MM.1S (cell line): ENCODE measurements around the gene ATP8B1.

Source experiments
- DNase-seq: peaks from one replicate; pipeline ENCODE4 v3.0.0-alpha.2; 2015
- H2AFZ ChIP-seq: fragments of 300-600 bp; sonication (generic); 2 replicates; pipeline ENCODE4 v1.6.0; 2016; ENCODE audit warnings: antibody characterized with exemption, low read length
- H3F3A ChIP-seq: fragments of 300-600 bp; sonication (generic); 2 replicates; pipeline ENCODE4 v1.6.1; 2016; ENCODE audit warnings: mild to moderate bottlenecking, antibody characterized with exemption, low read length, moderate library complexity, mixed read lengths; ENCODE audit not compliant: insufficient read depth
- H3K27ac ChIP-seq: fragments of 300-600 bp; sonication (generic); 2 replicates; pipeline ENCODE4 v1.5.1; 2016; ENCODE audit warnings: mild to moderate bottlenecking, low read length
- H3K27me3 ChIP-seq: fragments of 300-600 bp; sonication (generic); replicated peaks from 2 replicates; pipeline ENCODE4 v1.6.0; 2016; ENCODE audit warnings: low read length; ENCODE audit not compliant: insufficient read depth
- H3K36me3 ChIP-seq: fragments of 300-600 bp; sonication (generic); replicated peaks from 2 replicates; pipeline ENCODE4 v1.6.1; 2016; ENCODE audit warnings: mild to moderate bottlenecking, low read length, mixed read lengths; ENCODE audit not compliant: insufficient read depth
- H3K4me1 ChIP-seq: fragments of 300-600 bp; sonication (generic); 2 replicates; pipeline ENCODE4 v1.6.1; 2016; ENCODE audit warnings: low read length, mixed read lengths
- H3K4me2 ChIP-seq: fragments of 300-600 bp; sonication (generic); 2 replicates; pipeline ENCODE4 v1.6.0; 2016; ENCODE audit warnings: low read depth, low read length
- H3K4me3 ChIP-seq: fragments of 300-600 bp; sonication (generic); 2 replicates; pipeline ENCODE4 v1.5.1; 2016; ENCODE audit warnings: low read length, mixed read lengths
- H3K79me2 ChIP-seq: fragments of 300-600 bp; sonication (generic); 2 replicates; pipeline ENCODE4 v1.6.1; 2016; ENCODE audit warnings: mixed run types, low read length, mixed read lengths
- H3K9ac ChIP-seq: fragments of 300-600 bp; sonication (generic); 2 replicates; pipeline ENCODE4 v1.6.1; 2016; ENCODE audit warnings: low read length, mixed read lengths
- H3K9me2 ChIP-seq: fragments of 300-600 bp; sonication (generic); replicated peaks from 2 replicates; pipeline ENCODE4 v1.6.1; 2016; ENCODE audit warnings: mild to moderate bottlenecking, low read length, mixed read lengths; ENCODE audit not compliant: insufficient read depth
- H3K9me3 ChIP-seq: fragments of 300-600 bp; sonication (generic); replicated peaks from 2 replicates; pipeline ENCODE4 v1.6.1; 2016; ENCODE audit warnings: mild to moderate bottlenecking, low read length, mixed read lengths; ENCODE audit not compliant: insufficient read depth
- H4K20me1 ChIP-seq: fragments of 300-600 bp; sonication (generic); 2 replicates; pipeline ENCODE4 v1.6.1; 2016; ENCODE audit warnings: mild to moderate bottlenecking, low read length, moderate library complexity, mixed read lengths; ENCODE audit not compliant: insufficient read depth
- EZH2 ChIP-seq: fragments of 300-600 bp; sonication (generic); optimal IDR thresholded peaks from 2 replicates; pipeline ENCODE3; 2017; ENCODE audit warnings: low read depth, mild to moderate bottlenecking, antibody characterized with exemption, low read length, mixed read lengths
- EZH2phosphoT487 ChIP-seq: fragments of 300-600 bp; sonication (generic); IDR thresholded peaks from 2 replicates; pipeline ENCODE4 v1.6.1; 2018; ENCODE audit warnings: antibody characterized with exemption, low read length
- TF ChIP-seq, protein P1 (sequence below): fragments of 300-600 bp; sonication (generic); IDR thresholded peaks from 2 replicates; pipeline ENCODE4 v1.5.1; 2016; ENCODE audit warnings: antibody characterized with exemption, low read length, mixed read lengths

Gene ATP8B1

DNA sequence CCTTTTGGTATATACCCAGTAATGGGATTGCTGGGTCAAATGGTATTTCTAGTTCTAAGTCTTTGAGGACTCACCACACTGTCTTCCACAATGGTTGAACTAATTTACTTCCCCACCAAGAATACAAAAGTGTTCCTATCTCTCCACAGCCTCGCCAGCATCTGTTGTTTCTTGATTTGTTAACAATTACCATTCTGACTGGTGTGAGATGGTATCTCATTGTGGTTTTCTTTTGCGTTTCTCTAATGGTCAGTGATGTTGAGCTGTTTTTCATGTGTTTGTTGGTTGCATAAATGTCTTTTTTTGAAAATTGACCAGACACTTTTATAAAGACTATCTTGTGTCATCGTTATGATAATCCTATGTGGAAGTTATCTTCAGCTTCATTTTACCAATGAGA is 16.0 kb upstream of the ATP8B1 start:
- H3F3A ChIP-seq: no peaks in the 10 kb centered on the region
- no peaks in the 10 kb centered on the region for H3K27me3 ChIP-seq
- no peak overlapping the region for H3K4me3 ChIP-seq
- no peak overlapping the region for H2AFZ ChIP-seq
- TF ChIP-seq, protein P1, sequence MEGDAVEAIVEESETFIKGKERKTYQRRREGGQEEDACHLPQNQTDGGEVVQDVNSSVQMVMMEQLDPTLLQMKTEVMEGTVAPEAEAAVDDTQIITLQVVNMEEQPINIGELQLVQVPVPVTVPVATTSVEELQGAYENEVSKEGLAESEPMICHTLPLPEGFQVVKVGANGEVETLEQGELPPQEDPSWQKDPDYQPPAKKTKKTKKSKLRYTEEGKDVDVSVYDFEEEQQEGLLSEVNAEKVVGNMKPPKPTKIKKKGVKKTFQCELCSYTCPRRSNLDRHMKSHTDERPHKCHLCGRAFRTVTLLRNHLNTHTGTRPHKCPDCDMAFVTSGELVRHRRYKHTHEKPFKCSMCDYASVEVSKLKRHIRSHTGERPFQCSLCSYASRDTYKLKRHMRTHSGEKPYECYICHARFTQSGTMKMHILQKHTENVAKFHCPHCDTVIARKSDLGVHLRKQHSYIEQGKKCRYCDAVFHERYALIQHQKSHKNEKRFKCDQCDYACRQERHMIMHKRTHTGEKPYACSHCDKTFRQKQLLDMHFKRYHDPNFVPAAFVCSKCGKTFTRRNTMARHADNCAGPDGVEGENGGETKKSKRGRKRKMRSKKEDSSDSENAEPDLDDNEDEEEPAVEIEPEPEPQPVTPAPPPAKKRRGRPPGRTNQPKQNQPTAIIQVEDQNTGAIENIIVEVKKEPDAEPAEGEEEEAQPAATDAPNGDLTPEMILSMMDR: no peak
- TF ChIP-seq EZH2 (no peak), EZH2phosphoT487 (no peak)
- H3K4me1 ChIP-seq: no peaks in the 10 kb centered on the region
- no peak for DNase-seq
- no peak overlapping the region for H3K27ac ChIP-seq
- no peaks in the 10 kb centered on the region for H3K36me3 ChIP-seq
- no peak overlapping the region for H3K4me2 ChIP-seq
- no peak overlapping the region for H3K9ac ChIP-seq
- H3K79me2 ChIP-seq: no peaks in the 10 kb centered on the region
- H4K20me1 ChIP-seq: no peaks in the 10 kb centered on the region
- no peaks in the 10 kb centered on the region for H3K9me3 ChIP-seq
- H3K9me2 ChIP-seq: no peaks in the 10 kb centered on the region

DNA sequence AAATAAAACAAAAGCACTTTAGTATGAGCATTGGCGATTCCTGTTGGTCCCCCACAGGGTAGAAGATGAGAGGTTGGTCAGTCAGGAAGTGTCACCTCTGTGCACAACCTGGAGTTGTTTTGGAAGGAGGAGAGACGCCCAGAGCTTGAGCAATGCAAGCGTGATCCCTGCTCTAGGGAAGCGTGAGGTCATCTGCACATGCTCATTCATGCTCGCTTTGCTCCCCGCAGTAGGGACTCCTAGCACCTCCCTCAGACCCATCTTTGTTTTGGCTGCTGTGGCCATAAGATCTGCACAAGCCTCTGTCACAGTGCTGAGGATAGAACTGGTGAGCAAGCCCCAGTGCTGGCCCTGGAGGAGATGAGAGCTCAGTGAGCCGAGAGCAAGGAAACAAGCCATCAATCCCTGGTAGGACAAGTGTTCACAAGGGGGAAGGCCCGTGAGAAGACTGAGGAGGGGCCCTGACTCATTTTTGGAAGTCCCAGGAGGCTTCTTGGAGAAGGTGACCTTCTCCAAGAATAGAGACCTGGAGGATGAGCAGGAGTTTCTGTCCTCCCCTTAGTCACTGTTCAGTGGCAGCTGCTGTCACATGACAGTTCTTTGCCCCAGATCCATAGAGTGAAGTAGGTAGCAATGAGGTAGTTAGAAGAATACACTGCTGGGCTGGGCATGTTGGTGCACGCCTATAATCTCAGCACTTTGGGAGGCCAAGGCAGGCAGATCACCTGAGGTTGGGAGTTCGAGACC is 13.3 kb upstream of the ATP8B1 start:
- Histone ChIP-seq H3K9ac (no peak overlapping the region), H3K27ac (no peak overlapping the region), H3K79me2 (no peaks in the 10 kb centered on the region), H4K20me1 (no peaks in the 10 kb centered on the region), H3K4me3 (no peak overlapping the region), H3F3A (no peaks in the 10 kb centered on the region), H3K27me3 (no peaks in the 10 kb centered on the region), H3K36me3 (no peaks in the 10 kb centered on the region), H3K4me2 (no peak overlapping the region), H3K9me3 (no peaks in the 10 kb centered on the region), H3K4me1 (no peaks in the 10 kb centered on the region), H2AFZ (no peak overlapping the region), H3K9me2 (no peaks in the 10 kb centered on the region)
- no peak for DNase-seq
- TF ChIP-seq EZH2phosphoT487: no peak
- TF ChIP-seq, protein P1: no peak

DNA sequence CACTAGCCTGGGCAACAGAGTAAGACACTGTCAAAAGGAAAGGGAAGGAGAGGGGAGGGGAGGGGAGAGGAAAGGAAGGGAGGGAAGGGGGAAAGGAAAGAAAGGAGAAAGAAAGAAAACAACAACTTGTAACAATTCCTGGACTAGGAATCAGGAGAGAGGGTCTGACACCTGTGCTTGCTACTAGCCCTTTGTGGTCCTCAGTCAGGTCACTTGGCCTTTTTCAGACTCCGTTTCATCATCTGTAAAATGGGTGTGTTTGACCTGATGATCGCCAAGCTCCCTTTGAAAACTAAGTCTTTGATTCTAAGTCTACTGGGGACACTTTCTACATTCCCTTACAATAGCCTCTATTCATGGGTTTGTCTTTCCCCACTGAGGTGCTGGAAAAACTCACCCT is 11.4 kb upstream of the ATP8B1 start:
- Histone ChIP-seq H3K27ac (no peak overlapping the region), H3F3A (no peaks in the 10 kb centered on the region), H3K9me3 (no peaks in the 10 kb centered on the region), H3K4me1 (no peaks in the 10 kb centered on the region), H3K36me3 (no peaks in the 10 kb centered on the region), H3K4me2 (no peak overlapping the region), H4K20me1 (no peaks in the 10 kb centered on the region), H3K27me3 (no peaks in the 10 kb centered on the region), H3K9me2 (no peaks in the 10 kb centered on the region), H3K79me2 (no peaks in the 10 kb centered on the region), H3K4me3 (no peak overlapping the region), H3K9ac (no peak overlapping the region), H2AFZ (no peak overlapping the region)
- no peak for DNase-seq
- TF ChIP-seq EZH2: no peak
- TF ChIP-seq, protein P1: no peak
- no peak for TF ChIP-seq EZH2phosphoT487
